RWPE2 (cell line): ENCODE data around the gene SIGLEC1.

ENCODE experiments used
- ATAC-seq: fragments of 200-7000 bp; cut with Tn5 transposase; 3 replicates; pipeline ENCODE4 v1.9.1; 2021; ENCODE audit warnings: low read depth
- DNase-seq: peaks from one replicate; pipeline ENCODE4 v3.0.0-alpha.2; 2020; ENCODE audit warnings: low spot score
- H3K27ac ChIP-seq: fragments of 450-650 bp; 2 replicates; pipeline ENCODE4 v1.5.1; 2017; ENCODE audit warnings: mild to moderate bottlenecking; ENCODE audit not compliant: poor library complexity, severe bottlenecking
- H3K27me3 ChIP-seq: fragments of 250-450 bp; sonication (Bioruptor Pico); 2 replicates; pipeline ENCODE4 v1.5.1; 2021; ENCODE audit warnings: mild to moderate bottlenecking, moderate library complexity; ENCODE audit not compliant: insufficient read depth, poor library complexity, severe bottlenecking
- H3K36me3 ChIP-seq: fragments of 250-450 bp; sonication (Bioruptor Pico); 2 replicates; pipeline ENCODE4 v1.5.1; 2020; ENCODE audit warnings: low read depth, mild to moderate bottlenecking, moderate library complexity
- H3K4me1 ChIP-seq: fragments of 250-450 bp; sonication (Bioruptor Pico); 2 replicates; pipeline ENCODE4 v1.5.1; 2021; ENCODE audit warnings: mild to moderate bottlenecking, moderate library complexity; ENCODE audit not compliant: insufficient read depth, poor library complexity, severe bottlenecking
- H3K4me3 ChIP-seq: fragments of 250-450 bp; sonication (Bioruptor Pico); 2 replicates; pipeline ENCODE4 v1.5.1; 2021; ENCODE audit warnings: mild to moderate bottlenecking, moderate library complexity; ENCODE audit not compliant: severe bottlenecking
- H3K9me3 ChIP-seq: fragments of 250-450 bp; sonication (Bioruptor Pico); 2 replicates; pipeline ENCODE4 v1.5.1; 2021; ENCODE audit warnings: mild to moderate bottlenecking, moderate library complexity; ENCODE audit not compliant: severe bottlenecking
- TF ChIP-seq, protein P1 (sequence below): fragments of 450-650 bp; IDR thresholded peaks from one replicate; pipeline ENCODE4 v1.5.1; 2017; ENCODE audit warnings: mild to moderate bottlenecking, moderate library complexity; ENCODE audit not compliant: poor library complexity, severe bottlenecking

SIGLEC1 gene

GRCh38 chr20:3729378-3729777, 17.0 kb upstream of the SIGLEC1 start:
- Histone ChIP-seq H3K27ac (no peak overlapping the region), H3K27me3 (no peaks in the 10 kb centered on the region), H3K4me3 (no peak overlapping the region), H3K4me1 (peaks cover 15% of the 10 kb centered on the region), H3K36me3 (no peaks in the 10 kb centered on the region), H3K9me3 (no peaks in the 10 kb centered on the region)
- ATAC-seq (no peak), DNase-seq (no peak)
- TF ChIP-seq, protein P1, sequence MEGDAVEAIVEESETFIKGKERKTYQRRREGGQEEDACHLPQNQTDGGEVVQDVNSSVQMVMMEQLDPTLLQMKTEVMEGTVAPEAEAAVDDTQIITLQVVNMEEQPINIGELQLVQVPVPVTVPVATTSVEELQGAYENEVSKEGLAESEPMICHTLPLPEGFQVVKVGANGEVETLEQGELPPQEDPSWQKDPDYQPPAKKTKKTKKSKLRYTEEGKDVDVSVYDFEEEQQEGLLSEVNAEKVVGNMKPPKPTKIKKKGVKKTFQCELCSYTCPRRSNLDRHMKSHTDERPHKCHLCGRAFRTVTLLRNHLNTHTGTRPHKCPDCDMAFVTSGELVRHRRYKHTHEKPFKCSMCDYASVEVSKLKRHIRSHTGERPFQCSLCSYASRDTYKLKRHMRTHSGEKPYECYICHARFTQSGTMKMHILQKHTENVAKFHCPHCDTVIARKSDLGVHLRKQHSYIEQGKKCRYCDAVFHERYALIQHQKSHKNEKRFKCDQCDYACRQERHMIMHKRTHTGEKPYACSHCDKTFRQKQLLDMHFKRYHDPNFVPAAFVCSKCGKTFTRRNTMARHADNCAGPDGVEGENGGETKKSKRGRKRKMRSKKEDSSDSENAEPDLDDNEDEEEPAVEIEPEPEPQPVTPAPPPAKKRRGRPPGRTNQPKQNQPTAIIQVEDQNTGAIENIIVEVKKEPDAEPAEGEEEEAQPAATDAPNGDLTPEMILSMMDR: no peak

DNA sequence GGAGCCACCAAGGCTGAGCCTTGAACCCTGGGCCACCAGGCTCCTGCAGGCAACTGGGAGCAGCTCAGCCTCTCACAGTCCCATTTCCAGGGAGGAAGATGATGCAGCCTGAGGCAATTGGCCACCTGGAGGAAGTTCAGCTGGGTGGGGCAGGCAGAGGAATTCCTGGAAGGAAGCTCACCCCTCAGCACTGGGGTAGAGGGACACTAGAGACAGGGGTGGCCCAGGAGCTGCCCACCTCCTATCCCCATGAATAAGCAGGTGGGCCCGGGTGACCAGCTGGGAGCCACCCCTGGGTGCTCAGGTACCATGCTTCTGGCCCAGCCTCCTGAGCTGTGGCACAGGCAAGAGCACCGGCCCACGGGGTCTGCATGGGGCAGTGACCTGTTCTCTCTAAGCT, 16.5 kb upstream of the SIGLEC1 start:
- Histone ChIP-seq H3K4me3 (no peak overlapping the region), H3K27ac (no peak overlapping the region), H3K4me1 (peaks cover 15% of the 10 kb centered on the region), H3K27me3 (no peaks in the 10 kb centered on the region), H3K36me3 (no peaks in the 10 kb centered on the region), H3K9me3 (no peaks in the 10 kb centered on the region)
- TF ChIP-seq, protein P1: no peak
- ATAC-seq (peak; percentile 56), DNase-seq (no peak)

GRCh38 chr20:3728354-3728753, 16.0 kb upstream of the SIGLEC1 start:
- no peaks in the 10 kb centered on the region for H3K27me3 ChIP-seq
- DNase-seq: no peak
- no peak overlapping the region for H3K27ac ChIP-seq
- ATAC-seq: no peak
- H3K36me3 ChIP-seq: no peaks in the 10 kb centered on the region
- TF ChIP-seq, protein P1: no peak
- H3K4me3 ChIP-seq: no peak overlapping the region
- H3K9me3 ChIP-seq: no peaks in the 10 kb centered on the region
- H3K4me1 ChIP-seq: peaks cover 15% of the 10 kb centered on the region

- no peak overlapping the region for H3K27ac ChIP-seq
- H3K4me3 ChIP-seq: no peak overlapping the region
- peaks cover 15% of the 10 kb centered on the region for H3K4me1 ChIP-seq
- H3K9me3 ChIP-seq: no peaks in the 10 kb centered on the region
- TF ChIP-seq, protein P1: no peak
- H3K36me3 ChIP-seq: no peaks in the 10 kb centered on the region
- DNase-seq: no peak
- no peaks in the 10 kb centered on the region for H3K27me3 ChIP-seq
- ATAC-seq: peak; percentile 33
These were observed 15.1 kb upstream of the SIGLEC1 start for GRCh38 chr20:3727401-3728021.

GRCh38 chr20:3724356-3724755, 12.0 kb upstream of the SIGLEC1 start:
- H3K27me3 ChIP-seq: no peaks in the 10 kb centered on the region
- TF ChIP-seq, protein P1: no peak

More at GRCh38 chr20:3724356-3724755, 12.0 kb upstream of the SIGLEC1 start:
- Histone ChIP-seq H3K4me1 (peaks cover 15% of the 10 kb centered on the region), H3K36me3 (no peaks in the 10 kb centered on the region), H3K4me3 (no peak overlapping the region), H3K9me3 (no peaks in the 10 kb centered on the region), H3K27ac (no peak overlapping the region)
- ATAC-seq (no peak), DNase-seq (no peak)
